Testis (tissue), 3 donors: ENCODE results near the gene WHRN. TPM values are rescaled to one million over a fixed set of nuclear protein-coding genes. Genes with fewer than 3 reads are reported as not detected.
A peak's percentile ranks its signal among the peaks of the same experiment; 100 is the strongest.

Experiments
- DNase-seq: peaks from one replicate; pipeline ENCODE4 v3.0.0-alpha.2; 2019
- H3K27ac ChIP-seq, 2 donors: fragments of 200-600 bp; sonication (generic); one replicate each; pipeline ENCODE4 v1.5.1; 2019
- H3K27me3 ChIP-seq: fragments of 200-600 bp; sonication (generic); one replicate; pipeline ENCODE4 v1.5.1; 2019
- H3K36me3 ChIP-seq: fragments of 200-600 bp; sonication (generic); one replicate; pipeline ENCODE4 v1.5.1; 2017; ENCODE audit warnings: low read depth; ENCODE audit errors: missing control alignments
- H3K4me1 ChIP-seq: fragments of 200-600 bp; sonication (generic); one replicate; pipeline ENCODE4 v1.5.1; 2019
- H3K4me3 ChIP-seq, 2 donors: fragments of 200-600 bp; sonication (generic); one replicate each; pipeline ENCODE4 v1.5.1; 2017 to 2019
- H3K9me3 ChIP-seq: fragments of 200-600 bp; sonication (generic); one replicate; pipeline ENCODE4 v1.5.1; 2017
- CTCF ChIP-seq, 3 experiments: fragments of 450-650 bp in 2 of 3; fragments of 200-600 bp in 1 of 3; sonication (generic) in 1 of 3; IDR thresholded peaks; one replicate each; pipeline ENCODE4 v1.5.1; 2016 to 2019; ENCODE audit warnings: antibody characterized with exemption in 3 of 3, mild to moderate bottlenecking in 2 of 3, moderate library complexity in 1 of 3
- POLR2A ChIP-seq: fragments of 450-650 bp; IDR thresholded peaks from one replicate; pipeline ENCODE4 v1.6.1; 2017; ENCODE audit warnings: antibody characterized with exemption, mild to moderate bottlenecking, moderate library complexity
- WGBS, 2 donors: methylation state at CpG; one replicate each; pipeline ENCODE4 v1.1.5; 2018; 5-methylcytosine and 5-hydroxymethylcytosine counted together
- intact Hi-C: fragments of 100-400 bp; cut with DNase I; formaldehyde crosslinking; loops from one replicate; pipeline ENCODE4 v1.15.1; 2023; ENCODE audit warnings: low total_unique reads
- polyA plus RNA-seq: library from polyadenylated mRNA; stranded (reverse); fragments of 350-450 nt; fragmentation: Illumina TruSeq; extraction: RNeasy Lipid Tissue Mini Kit (QIAGEN cat#74804); gene quantifications from one replicate; pipeline ENCODE4 v1.2.3, GENCODE V29; 2014; ENCODE audit warnings: low read depth, low replicate concordance; ENCODE audit not compliant: insufficient read depth
- total RNA-seq, 2 donors: library from RNA; depleted of rRNA; stranded (reverse); fragments of >200 nt; gene quantifications; one replicate each; pipeline ENCODE4 v1.2.3, GENCODE V29; 2016

Gene WHRN
- total and polyA plus RNA-seq, 3 donors from 2014 or later = 70.3 to 208 (median 181) TPM

GRCh38 chr9:114375386-114376175 lies 129.7 kb downstream of the WHRN start:
- TF ChIP-seq POLR2A = no peak
- TF ChIP-seq CTCF (IDR thresholded peaks at IDR 0.05) = no peak
- no peaks in the 10 kb centered on the region for H3K27me3 ChIP-seq
- H3K27ac ChIP-seq = no peak overlapping the region
- DNase-seq = no peak
- 84 to 91% methylated on average over 9 of the region's 9 CpGs for WGBS, 2 donors
- intact Hi-C loops = no loop called here
- H3K9me3 ChIP-seq = no peaks in the 10 kb centered on the region
- H3K36me3 ChIP-seq = no peaks in the 10 kb centered on the region
- H3K4me1 ChIP-seq = peaks cover 2% of the 10 kb centered on the region
- no peak overlapping the region for H3K4me3 ChIP-seq

- TF ChIP-seq POLR2A = no peak
- no peak for TF ChIP-seq CTCF (IDR thresholded peaks at IDR 0.05)
- Histone ChIP-seq H3K27me3 (no peaks in the 10 kb centered on the region), H3K27ac (no peak overlapping the region), H3K36me3 (no peaks in the 10 kb centered on the region), H3K4me1 (peaks cover 2% of the 10 kb centered on the region), H3K9me3 (no peaks in the 10 kb centered on the region), H3K4me3 (no peak overlapping the region)
- WGBS, 2 donors = 85 to 91% methylated on average over 9 of the region's 9 CpGs
- no peak for DNase-seq
- intact Hi-C loops = no loop called here
Measured at GRCh38 chr9:114374936-114375335, 130.3 kb downstream of the WHRN start.

- no peak for TF ChIP-seq POLR2A
- Histone ChIP-seq H3K27me3 (no peaks in the 10 kb centered on the region), H3K9me3 (no peaks in the 10 kb centered on the region), H3K36me3 (no peaks in the 10 kb centered on the region), H3K4me1 (peaks cover 2% of the 10 kb centered on the region), H3K27ac (no peak overlapping the region), H3K4me3 (no peak overlapping the region)
- WGBS, 2 donors = 89 to 92% methylated on average over 10 to 16 of the region's 16 CpGs
- intact Hi-C loops = no loop called here
- no peak for DNase-seq
Measured at GRCh38 chr9:114373960-114374730, 131.1 kb downstream of the WHRN start.

- no peak overlapping the region for H3K27ac ChIP-seq
- 51 to 62% methylated on average over 4 to 8 of the region's 9 CpGs for WGBS, 2 donors
- H3K4me3 ChIP-seq = no peak overlapping the region
- TF ChIP-seq POLR2A (no peak), CTCF (IDR thresholded peaks at IDR 0.05) (no peak)
- H3K9me3 ChIP-seq = no peaks in the 10 kb centered on the region
- peak; percentile 42 for DNase-seq
- peaks cover 2% of the 10 kb centered on the region for H3K4me1 ChIP-seq
- intact Hi-C loops = no loop called here
- no peaks in the 10 kb centered on the region for H3K27me3 ChIP-seq
- H3K36me3 ChIP-seq = no peaks in the 10 kb centered on the region
Measured at GRCh38 chr9:114372921-114373448, 132.3 kb downstream of the WHRN start.
